Endodermal cell (in vitro differentiated cells): Measurements from ENCODE around the gene CASP10. TPM values are rescaled to one million over a fixed set of nuclear protein-coding genes. Genes with fewer than 3 reads are reported as not detected.
"Not testable (repeated sequence)": the region's sequence is repeated elsewhere in the genome, so short reads cannot be mapped to it uniquely, and the experiment has no call there.

Source experiments
- DNase-seq: peaks from one replicate; pipeline ENCODE4 v3.0.0-alpha.2; 2017
- H3K27ac ChIP-seq: 2 replicates; pipeline ENCODE4 v1.5.1; 2013; ENCODE audit warnings: mild to moderate bottlenecking, low read depth, low read length, moderate library complexity
- H3K27me3 ChIP-seq: 2 replicates; pipeline ENCODE4 v1.6.1; 2013; ENCODE audit warnings: mild to moderate bottlenecking, low read length, moderate library complexity; ENCODE audit not compliant: insufficient read depth, control insufficient read depth, poor library complexity, severe bottlenecking
- H3K36me3 ChIP-seq: 2 replicates; pipeline ENCODE4 v1.7.0; 2013; ENCODE audit warnings: mild to moderate bottlenecking, low read length, moderate library complexity; ENCODE audit not compliant: control insufficient read depth, insufficient read depth
- H3K4me1 ChIP-seq: one replicate; pipeline ENCODE4 v1.7.0; 2013; ENCODE audit warnings: low read length; ENCODE audit not compliant: control insufficient read depth, insufficient read depth
- H3K4me3 ChIP-seq: 2 replicates; pipeline ENCODE4 v1.5.1; 2013; ENCODE audit warnings: mild to moderate bottlenecking, low read length, moderate library complexity
- H3K9ac ChIP-seq: 2 replicates; pipeline ENCODE4 v1.6.1; 2013; ENCODE audit warnings: mild to moderate bottlenecking, low read length, moderate library complexity; ENCODE audit not compliant: poor library complexity, severe bottlenecking; ENCODE audit errors: extremely low read depth
- H3K9me3 ChIP-seq: 2 replicates; pipeline ENCODE4 v1.6.1; 2013; ENCODE audit warnings: mild to moderate bottlenecking, low read length, moderate library complexity; ENCODE audit not compliant: control insufficient read depth
- H3K27ac Mint-ChIP-seq: 2 replicates; pipeline ENCODE4 v1.8.0; 2020; ENCODE audit warnings: mixed read lengths
- H3K27me3 Mint-ChIP-seq: 2 replicates; pipeline ENCODE4 v1.8.0; 2021; ENCODE audit warnings: mild to moderate bottlenecking, mixed read lengths; ENCODE audit not compliant: insufficient read depth
- H3K36me3 Mint-ChIP-seq: 2 replicates; pipeline ENCODE4 v1.8.0; 2020; ENCODE audit warnings: low read depth, mixed read lengths
- H3K4me1 Mint-ChIP-seq: 2 replicates; pipeline ENCODE4 v1.8.0; 2020; ENCODE audit warnings: mixed read lengths
- H3K4me3 Mint-ChIP-seq: 2 replicates; pipeline ENCODE4 v1.8.0; 2020; ENCODE audit warnings: mild to moderate bottlenecking, moderate library complexity, mixed read lengths
- H3K9me3 Mint-ChIP-seq: 2 replicates; pipeline ENCODE4 v1.8.0; 2020; ENCODE audit warnings: mild to moderate bottlenecking, mixed read lengths
- WGBS, 2 experiments: methylation state at CpG; one replicate each; pipeline versions ENCODE4 v1.1.5 to v1.1.7; 2013; ENCODE audit warnings: missing lambda C conversion rate in 2 of 2, mixed read lengths in 1 of 2; ENCODE audit not compliant: insufficient coverage in 1 of 2, insufficient read length in 1 of 2; 5-methylcytosine and 5-hydroxymethylcytosine counted together
- total RNA-seq, 2 donors: library from RNA; stranded (reverse); fragmentation: NEBNext Ultra II Directional in 1 of 2; extraction: Animal tissue kit (Norgen Biotek cat#: 25700) in 1 of 2; gene quantifications; 2 replicates in 1 of 2; 3 replicates in 1 of 2; pipeline ENCODE4 v1.2.1, GENCODE V29; 2021
- TF ChIP-seq, protein P1 (sequence below): fragments of 200-600 bp; sonication (generic); conservative IDR thresholded peaks from 2 replicates; pipeline ENCODE4 v1.5.0; 2021; ENCODE audit warnings: antibody characterized with exemption, mild to moderate bottlenecking

CASP10 gene
- total RNA-seq, 2 donors from 2014 or later, result 6.0 to 24.5 TPM

GRCh38 chr2:201180010-201180409, 2.9 kb upstream of the CASP10 start:
- H3K9ac ChIP-seq, result no peak overlapping the region
- no peaks in the 10 kb centered on the region for H3K27me3 Mint-ChIP-seq
- TF ChIP-seq, protein P1, sequence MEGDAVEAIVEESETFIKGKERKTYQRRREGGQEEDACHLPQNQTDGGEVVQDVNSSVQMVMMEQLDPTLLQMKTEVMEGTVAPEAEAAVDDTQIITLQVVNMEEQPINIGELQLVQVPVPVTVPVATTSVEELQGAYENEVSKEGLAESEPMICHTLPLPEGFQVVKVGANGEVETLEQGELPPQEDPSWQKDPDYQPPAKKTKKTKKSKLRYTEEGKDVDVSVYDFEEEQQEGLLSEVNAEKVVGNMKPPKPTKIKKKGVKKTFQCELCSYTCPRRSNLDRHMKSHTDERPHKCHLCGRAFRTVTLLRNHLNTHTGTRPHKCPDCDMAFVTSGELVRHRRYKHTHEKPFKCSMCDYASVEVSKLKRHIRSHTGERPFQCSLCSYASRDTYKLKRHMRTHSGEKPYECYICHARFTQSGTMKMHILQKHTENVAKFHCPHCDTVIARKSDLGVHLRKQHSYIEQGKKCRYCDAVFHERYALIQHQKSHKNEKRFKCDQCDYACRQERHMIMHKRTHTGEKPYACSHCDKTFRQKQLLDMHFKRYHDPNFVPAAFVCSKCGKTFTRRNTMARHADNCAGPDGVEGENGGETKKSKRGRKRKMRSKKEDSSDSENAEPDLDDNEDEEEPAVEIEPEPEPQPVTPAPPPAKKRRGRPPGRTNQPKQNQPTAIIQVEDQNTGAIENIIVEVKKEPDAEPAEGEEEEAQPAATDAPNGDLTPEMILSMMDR, result no peak
- H3K4me3 ChIP-seq, result no peak overlapping the region
- peaks cover 10% of the 10 kb centered on the region for H3K4me1 Mint-ChIP-seq
- H3K27me3 ChIP-seq, result no peaks in the 10 kb centered on the region
- no peak overlapping the region for H3K4me3 Mint-ChIP-seq
- no peak overlapping the region for H3K27ac ChIP-seq
- peaks cover 2% of the 10 kb centered on the region for H3K36me3 Mint-ChIP-seq
- H3K27ac Mint-ChIP-seq, result no peak overlapping the region
- 80 to 96% methylated on average over 1 to 2 of the region's 3 CpGs for WGBS, 2 experiments
- H3K4me1 ChIP-seq, result no peaks in the 10 kb centered on the region
- DNase-seq, result no peak
- H3K36me3 ChIP-seq, result no peaks in the 10 kb centered on the region
- H3K9me3 Mint-ChIP-seq, result peaks cover 33% of the 10 kb centered on the region
- H3K9me3 ChIP-seq, result peaks cover 32% of the 10 kb centered on the region

GRCh38 chr2:201183365-201183727, 405 bp downstream of the CASP10 start:
- WGBS, 2 experiments, result 90 to 91% methylated on average over 4 of the region's 4 CpGs
- Mint-ChIP-seq H3K27ac (peak overlapping the region; percentile 86), H3K4me3 (peak overlapping the region; percentile 46), H3K9me3 (peaks cover 21% of the 10 kb centered on the region), H3K4me1 (peaks cover 10% of the 10 kb centered on the region), H3K27me3 (no peaks in the 10 kb centered on the region), H3K36me3 (peaks cover 13% of the 10 kb centered on the region)
- peak overlapping the region; percentile 21 for H3K9ac ChIP-seq
- peaks cover 20% of the 10 kb centered on the region for H3K9me3 ChIP-seq
- DNase-seq, result no peak
- TF ChIP-seq, protein P1, result no peak
- H3K27ac ChIP-seq, result no peak overlapping the region
- H3K4me3 ChIP-seq, result peak overlapping the region; percentile 69
- H3K27me3 ChIP-seq, result no peaks in the 10 kb centered on the region
- no peaks in the 10 kb centered on the region for H3K36me3 ChIP-seq
- H3K4me1 ChIP-seq, result no peaks in the 10 kb centered on the region

DNA sequence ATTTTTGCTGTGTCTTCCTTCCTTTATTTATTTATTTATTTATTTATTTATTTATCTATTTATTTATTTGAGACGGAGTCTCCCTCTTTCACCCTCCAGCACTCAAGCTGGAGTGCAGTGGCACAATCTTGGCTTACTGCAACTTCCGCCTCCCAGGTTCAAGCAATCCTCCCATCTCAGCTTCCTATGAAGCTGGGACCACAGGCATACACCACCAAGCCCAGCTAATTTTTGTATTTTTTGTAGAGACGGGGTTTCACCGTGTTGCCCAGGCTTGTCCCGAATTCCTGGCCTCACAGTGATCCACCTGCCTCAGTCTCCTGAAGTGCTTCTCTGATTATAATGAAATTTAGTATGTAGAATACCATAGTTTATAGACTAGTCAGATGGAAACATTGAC, 894 bp downstream of the CASP10 start:
- peaks cover 15% of the 10 kb centered on the region for H3K9me3 ChIP-seq
- not testable (repeated sequence) for H3K27me3 Mint-ChIP-seq, DNase-seq, H3K4me1 Mint-ChIP-seq, H3K36me3 ChIP-seq, H3K4me1 ChIP-seq, H3K27ac Mint-ChIP-seq, H3K4me3 ChIP-seq, H3K9ac ChIP-seq, H3K27me3 ChIP-seq, H3K27ac ChIP-seq
- WGBS, 2 experiments, result 90 to 100% methylated on average over 2 to 5 of the region's 5 CpGs
- peak overlapping the region; percentile 46 for H3K4me3 Mint-ChIP-seq
- peaks cover 15% of the 10 kb centered on the region for H3K36me3 Mint-ChIP-seq
- H3K9me3 Mint-ChIP-seq, result peaks cover 19% of the 10 kb centered on the region

DNA sequence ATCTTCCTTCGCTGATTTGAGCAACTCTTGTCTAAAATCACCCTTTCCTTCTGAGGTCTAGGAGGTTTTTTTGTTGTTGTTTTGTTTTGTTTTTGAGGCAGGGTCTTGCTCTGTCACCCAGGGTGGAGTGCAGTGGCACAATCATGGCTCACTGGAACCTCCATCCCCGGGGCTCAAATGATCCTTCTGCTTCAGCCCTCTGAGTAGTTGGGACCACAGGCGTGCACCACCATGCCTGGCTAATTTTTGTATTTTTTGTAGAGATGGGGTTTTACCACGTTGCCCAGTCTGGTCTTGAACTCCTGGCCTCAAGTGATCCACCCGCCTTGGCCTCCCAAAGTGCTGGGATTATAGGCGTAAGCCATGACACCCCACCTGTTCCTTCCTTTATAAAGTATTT, 1.3 kb downstream of the CASP10 start:
- H3K36me3 Mint-ChIP-seq, result peaks cover 15% of the 10 kb centered on the region
- not testable (repeated sequence) for H3K27ac ChIP-seq, H3K4me1 ChIP-seq, H3K36me3 ChIP-seq, H3K27me3 ChIP-seq, DNase-seq, H3K4me3 ChIP-seq, H3K27ac Mint-ChIP-seq, H3K4me1 Mint-ChIP-seq, H3K9ac ChIP-seq, H3K27me3 Mint-ChIP-seq
- WGBS, 2 experiments, result 94 to 95% methylated on average over 2 to 6 of the region's 6 CpGs
- H3K9me3 Mint-ChIP-seq, result peaks cover 15% of the 10 kb centered on the region
- H3K9me3 ChIP-seq, result peaks cover 11% of the 10 kb centered on the region
- H3K4me3 Mint-ChIP-seq, result peak overlapping the region; percentile 46
